ENCODE data around the gene PLB1.
A peak's percentile ranks its signal among the peaks of the same experiment; 100 is the strongest.
"Not testable (repeated sequence)": the region's sequence is repeated elsewhere in the genome, so short reads cannot be mapped to it uniquely, and the experiment has no call there.

The PLB1 gene

GRCh38 chr2:28665811-28666377 lies 170.0 kb downstream of the PLB1 start:
- DNase-seq (ENCODE audit: low read depth in 2 of 2) = not testable (repeated sequence)

- no peak for DNase-seq (ENCODE audit: low read depth in 2 of 2)
Observed at GRCh38 chr2:28666496-28667184, 170.8 kb downstream of the PLB1 start.

- DNase-seq (ENCODE audit: low read depth in 2 of 2) = no peak
Observed at GRCh38 chr2:28667261-28667660, 171.4 kb downstream of the PLB1 start.

GRCh38 chr2:28668106-28668814 lies 172.4 kb downstream of the PLB1 start:
- no peak for DNase-seq (ENCODE audit: low read depth in 2 of 2)

GRCh38 chr2:28668880-28669279 lies 173.0 kb downstream of the PLB1 start:
- DNase-seq (ENCODE audit: low read depth in 2 of 2) = no peak

GRCh38 chr2:28670856-28671255 lies 175.0 kb downstream of the PLB1 start:
- no peak for DNase-seq (ENCODE audit: low read depth in 2 of 2)

GRCh38 chr2:28673338-28673737 lies 177.5 kb downstream of the PLB1 start:
- no peak for DNase-seq (ENCODE audit: low read depth in 2 of 2)

- DNase-seq (ENCODE audit: low read depth in 2 of 2) = no peak
Observed at GRCh38 chr2:28674062-28674712, 178.3 kb downstream of the PLB1 start.

GRCh38 chr2:28674713-28675068 lies 178.8 kb downstream of the PLB1 start:
- DNase-seq (ENCODE audit: low read depth in 2 of 2) = no peak

GRCh38 chr2:28676152-28676835 lies 180.4 kb downstream of the PLB1 start:
- no peak for DNase-seq (ENCODE audit: low read depth in 2 of 2)

- DNase-seq (ENCODE audit: low read depth in 2 of 2) = no peak
Observed at GRCh38 chr2:28678175-28678855, 182.5 kb downstream of the PLB1 start.

- peak in 1 of 2 donors; percentile 19 for DNase-seq (ENCODE audit: low read depth in 2 of 2)
Observed at GRCh38 chr2:28678944-28679343, 183.1 kb downstream of the PLB1 start.

GRCh38 chr2:28680657-28681056 lies 184.8 kb downstream of the PLB1 start:
- DNase-seq (ENCODE audit: low read depth in 2 of 2) = no peak

GRCh38 chr2:28681158-28681571 lies 185.3 kb downstream of the PLB1 start:
- DNase-seq (ENCODE audit: low read depth in 2 of 2) = peak; percentile 46 to 61

GRCh38 chr2:28681606-28682005 lies 185.7 kb downstream of the PLB1 start:
- DNase-seq (ENCODE audit: low read depth in 2 of 2) = no peak

- no peak for DNase-seq (ENCODE audit: low read depth in 2 of 2)
Observed at GRCh38 chr2:28683100-28683706, 187.3 kb downstream of the PLB1 start.

GRCh38 chr2:28684142-28684858 lies 188.4 kb downstream of the PLB1 start:
- DNase-seq (ENCODE audit: low read depth in 2 of 2) = no peak

GRCh38 chr2:28687171-28687570 lies 191.3 kb downstream of the PLB1 start:
- no peak for DNase-seq (ENCODE audit: low read depth in 2 of 2)

- no peak for DNase-seq (ENCODE audit: low read depth in 2 of 2)
Observed at GRCh38 chr2:28687640-28688385, 192.0 kb downstream of the PLB1 start.

GRCh38 chr2:28688818-28689217 lies 193.0 kb downstream of the PLB1 start:
- no peak for DNase-seq (ENCODE audit: low read depth in 2 of 2)
